DND-41 (cell line): ENCODE measurements around the gene MMP24.

Experiments used
- CTCF ChIP-seq: IDR thresholded peaks from 2 replicates; pipeline ENCODE4 v1.5.1; 2012; ENCODE audit warnings: borderline replicate concordance, low read length, moderate library complexity, mild to moderate bottlenecking; ENCODE audit not compliant: poor library complexity, severe bottlenecking; ENCODE audit errors: extremely low read depth
- EZH2 ChIP-seq: IDR thresholded peaks from 3 replicates; pipeline ENCODE4 v1.6.1; 2012; ENCODE audit warnings: borderline replicate concordance, low read depth, mild to moderate bottlenecking, moderate library complexity, low read length, inconsistent platforms; ENCODE audit not compliant: severe bottlenecking

DNA sequence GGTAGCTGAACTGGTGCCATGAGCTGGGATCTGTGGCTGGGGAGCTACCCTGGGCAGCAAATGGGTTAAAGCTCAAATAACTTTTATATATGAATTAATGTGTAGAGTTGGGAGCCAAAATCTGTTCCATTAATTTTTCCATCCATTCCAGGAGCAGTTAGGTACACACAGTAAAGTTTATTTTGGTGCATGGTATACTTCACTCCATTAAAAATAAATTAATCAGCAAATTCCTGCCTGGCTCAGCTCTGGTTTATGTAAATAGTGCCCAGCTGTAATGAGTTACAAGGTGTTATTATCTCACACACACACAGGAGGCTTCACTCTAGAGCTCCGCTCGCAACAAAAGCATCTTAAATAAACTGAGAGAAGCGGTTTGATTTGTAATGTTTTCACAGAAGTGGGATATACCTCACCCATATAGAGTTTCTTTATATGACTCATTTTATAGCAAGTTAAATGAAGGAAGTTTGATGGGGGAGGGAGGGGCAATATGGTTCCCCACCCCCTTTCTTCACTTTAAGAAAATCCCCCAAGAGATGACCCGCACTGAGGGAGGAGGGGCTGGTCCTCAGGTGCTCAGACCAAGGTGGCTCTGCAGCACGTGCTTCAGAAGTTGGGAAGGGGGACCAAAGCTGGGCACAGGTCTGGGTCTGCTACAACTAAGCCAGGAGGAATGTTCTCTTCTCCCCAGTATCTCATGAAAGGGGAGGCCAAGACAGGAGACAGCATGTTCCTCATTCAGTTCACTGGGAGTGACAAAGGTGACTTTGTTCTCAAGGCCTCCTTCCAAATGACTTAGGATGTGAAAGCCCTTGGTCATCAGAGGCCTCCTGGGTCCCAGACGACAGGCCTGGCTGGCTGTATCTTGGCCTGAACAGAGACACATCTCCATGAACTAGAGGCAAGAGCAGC, 76.2 kb downstream of the MMP24 start:
- TF ChIP-seq CTCF = no peak
- no peak for TF ChIP-seq EZH2
